Transverse colon (tissue), 4 donors: ENCODE results near the gene REST. TPM values are rescaled to one million over a fixed set of nuclear protein-coding genes. Genes with fewer than 3 reads are reported as not detected.

Source experiments
- DNase-seq: peaks from one replicate; pipeline ENCODE4 v3.0.0-alpha.2; 2019
- H3K27ac ChIP-seq, 4 donors: fragments of 200-600 bp; sonication (generic); 2 replicates each; pipeline ENCODE4 v1.5.1; 2016 to 2018; ENCODE audit warnings: inconsistent platforms in 4 of 4
- H3K27me3 ChIP-seq: fragments of 200-600 bp; sonication (generic); 2 replicates; pipeline ENCODE4 v1.5.1; 2017; ENCODE audit warnings: inconsistent platforms
- H3K36me3 ChIP-seq, 4 donors: fragments of 200-600 bp; sonication (generic); 2 replicates each; pipeline ENCODE4 v1.5.1; 2017 to 2019; ENCODE audit warnings: inconsistent platforms in 4 of 4
- H3K4me1 ChIP-seq, 4 donors: fragments of 200-600 bp; sonication (generic); 2 replicates each; pipeline ENCODE4 v1.5.1; 2017 to 2020; ENCODE audit warnings: inconsistent platforms in 4 of 4
- H3K4me3 ChIP-seq, 4 donors: fragments of 200-600 bp; sonication (generic); 1 replicate in 1 of 4; 2 replicates in 3 of 4; pipeline versions ENCODE4 v1.5.1 to v1.6.1; 2017 to 2019; ENCODE audit warnings: inconsistent platforms in 4 of 4
- H3K9me3 ChIP-seq, 2 donors: fragments of 200-600 bp; sonication (generic); 2 replicates each; pipeline ENCODE4 v1.5.1; 2017 to 2019; ENCODE audit warnings: inconsistent platforms in 2 of 2
- CTCF ChIP-seq, 5 experiments: fragments of 200-600 bp in 3 of 5; fragments of 450-650 bp in 2 of 5; sonication (generic) in 3 of 5; IDR thresholded peaks; 1 replicate in 2 of 5; 2 replicates in 3 of 5; pipeline ENCODE4 v1.5.1; 2016 to 2017; ENCODE audit warnings: antibody characterized with exemption in 5 of 5, inconsistent platforms in 3 of 5, mild to moderate bottlenecking in 2 of 5, moderate library complexity in 1 of 5
- EP300 ChIP-seq: sonication (generic); formaldehyde crosslinking; IDR thresholded peaks from one replicate; pipeline ENCODE4 v1.6.1; 2017; ENCODE audit warnings: antibody characterized with exemption, low read depth
- POLR2A ChIP-seq: fragments of 450-650 bp; IDR thresholded peaks from one replicate; pipeline ENCODE4 v1.6.1; 2016; ENCODE audit warnings: antibody characterized with exemption, mild to moderate bottlenecking, moderate library complexity
- POLR2AphosphoS5 ChIP-seq, 3 donors: sonication (generic); formaldehyde crosslinking; IDR thresholded peaks; one replicate each; pipeline ENCODE4 v1.6.1; 2016; ENCODE audit warnings: antibody characterized with exemption in 3 of 3
- WGBS, 2 donors: methylation state at CpG; one replicate each; pipeline ENCODE4 v1.1.5; 2018; ENCODE audit warnings: low coverage in 1 of 2; 5-methylcytosine and 5-hydroxymethylcytosine counted together
- in situ Hi-C, 4 donors: fragments of 200-750 bp; cut with MboI; loops; one replicate each; pipeline versions ENCODE4 v1.15.0 to v1.15.1; 2017; ENCODE audit warnings: low sequenced_read_pairs in 3 of 4, low pct_ligation_motif_present in 1 of 4, low pct_unique_long_range_greater_than_20kb in 1 of 4
- intact Hi-C: fragments of 100-400 bp; cut with DNase I; formaldehyde crosslinking; loops from one replicate; pipeline ENCODE4 v1.15.1; 2023; ENCODE audit warnings: low total_unique reads
- total RNA-seq, 4 donors: library from RNA; depleted of rRNA; stranded (reverse); fragments of >200 nt; gene quantifications; one replicate each; pipeline ENCODE4 v1.1.0, GENCODE V29; 2016

REST gene
- total RNA-seq, 4 donors from 2014 or later = 18.7 to 47.8 (median 27.1) TPM

DNA sequence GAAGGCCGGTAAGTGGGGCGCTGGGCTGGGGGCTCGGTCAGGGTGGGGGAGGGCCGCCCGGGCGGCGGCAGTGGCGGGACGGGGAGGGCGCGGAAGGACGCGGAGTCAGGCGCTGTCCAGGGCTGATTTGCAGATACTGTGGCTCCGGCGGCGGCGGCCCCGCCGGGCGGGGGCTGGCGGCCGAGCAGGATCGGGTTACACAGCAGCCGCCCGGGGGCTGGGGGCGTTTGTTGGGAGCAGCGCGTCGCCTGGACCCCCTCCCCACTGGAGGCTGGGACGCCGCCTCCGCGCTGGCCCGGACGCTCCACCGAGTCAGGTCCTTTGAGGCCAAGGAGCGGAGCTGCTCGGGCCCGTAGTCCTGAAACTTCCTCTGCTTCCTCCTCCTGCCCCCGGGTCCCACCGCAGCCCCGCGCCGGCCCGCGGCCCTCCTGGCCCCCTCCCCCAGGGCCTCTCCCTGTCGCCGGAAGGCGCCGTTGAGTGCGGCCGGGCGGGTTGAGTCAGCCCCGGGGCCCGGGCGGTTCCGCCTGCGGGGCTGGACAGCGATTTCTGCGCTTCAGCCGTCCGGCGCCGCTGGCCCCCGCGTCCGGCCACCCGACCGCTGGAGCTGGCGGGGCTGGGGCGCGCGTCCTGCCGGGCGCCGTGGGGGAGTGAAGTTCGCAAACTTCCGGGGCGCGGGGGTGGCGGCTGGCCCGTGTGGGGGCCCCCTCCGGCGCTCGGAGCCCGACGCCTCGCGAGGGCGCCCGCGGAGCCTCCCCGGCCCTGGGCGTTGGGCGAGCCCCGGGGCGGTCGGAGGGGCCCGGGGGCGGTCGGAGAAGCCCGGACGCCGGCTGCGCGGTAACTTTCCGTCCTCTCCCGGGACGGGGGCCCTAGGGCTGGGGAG is 746 bp downstream of the REST start:
- Histone ChIP-seq H3K4me1 (peaks cover 17 to 46% (median 24%) of the 10 kb centered on the region in 4 donors), H3K27ac (peak overlapping the region; percentile 92 to 98 (median 97)), H3K9me3 (no peaks in the 10 kb centered on the region), H3K36me3 (no peaks in the 10 kb centered on the region), H3K27me3 (no peaks in the 10 kb centered on the region), H3K4me3 (peak overlapping the region; percentile 78 to 99 (median 93))
- WGBS, 2 donors = 1% methylated on average over 70 of the region's 110 CpGs; no CpG with 5 or more reads in 1 of the 2 donors
- intact Hi-C loops (loop anchor here (5.0 kb wide), 1 partner anchor 69 kb away; the partner anchor contains the start of genes NOA1 and POLR2B), in situ Hi-C loops (no loop called here)
- TF ChIP-seq POLR2A = peak; percentile 5
- no peak for TF ChIP-seq CTCF (IDR thresholded peaks at IDR 0.05)
- peak in 1 of 3 donors; percentile 7 for TF ChIP-seq POLR2AphosphoS5 (IDR thresholded peaks at IDR 0.05)
- no peak for TF ChIP-seq EP300
- DNase-seq = peak; percentile 70

- Histone ChIP-seq H3K27me3 (no peaks in the 10 kb centered on the region), H3K9me3 (no peaks in the 10 kb centered on the region), H3K27ac (peak overlapping the region; percentile 92 to 98 (median 97)), H3K4me3 (peak overlapping the region; percentile 78 to 99 (median 93)), H3K36me3 (no peaks in the 10 kb centered on the region), H3K4me1 (peaks cover 17 to 46% (median 24%) of the 10 kb centered on the region in 4 donors)
- WGBS, 2 donors = 0 to 1% methylated on average over 20 to 38 of the region's 41 CpGs
- in situ Hi-C loops (no loop called here), intact Hi-C loops (loop anchor here (5.0 kb wide), 1 partner anchor 68 kb away; the partner anchor contains the start of genes NOA1 and POLR2B)
- peak; percentile 56 for DNase-seq
- TF ChIP-seq CTCF (IDR thresholded peaks at IDR 0.05) = no peak
- TF ChIP-seq EP300 = no peak
- TF ChIP-seq POLR2A = no peak
- no peak for TF ChIP-seq POLR2AphosphoS5 (IDR thresholded peaks at IDR 0.05)
These were observed 1.6 kb downstream of the REST start for GRCh38 chr4:56909086-56909894.

- intact Hi-C loops = no loop called here
- H3K4me1 ChIP-seq = peaks cover 17 to 49% (median 24%) of the 10 kb centered on the region in 4 donors
- H3K27ac ChIP-seq = peak overlapping the region; percentile 92 to 98 (median 97)
- no peaks in the 10 kb centered on the region for H3K36me3 ChIP-seq
- WGBS, 2 donors = 53 to 93% methylated on average over 2 to 6 of the region's 6 CpGs
- H3K9me3 ChIP-seq = no peaks in the 10 kb centered on the region
- no peak for DNase-seq
- no peaks in the 10 kb centered on the region for H3K27me3 ChIP-seq
- TF ChIP-seq CTCF (IDR thresholded peaks at IDR 0.05) = no peak
- in situ Hi-C loops = no loop called here
- H3K4me3 ChIP-seq = peak overlapping the region in 1 of 4 donors; percentile 91
These were observed 2.7 kb downstream of the REST start for GRCh38 chr4:56910172-56910967.
